Glutamatergic neuron (in vitro differentiated cells): ENCODE data around the gene IMMP2L. TPM values are rescaled to one million over a fixed set of nuclear protein-coding genes. Genes with fewer than 3 reads are reported as not detected.
A peak's percentile ranks its signal among the peaks of the same experiment; 100 is the strongest.

Experiments
- DNase-seq: peaks from one replicate; pipeline ENCODE4 v3.0.0; 2022
- H3K27ac Mint-ChIP-seq: one replicate; pipeline ENCODE4 v1.8.0; 2020; ENCODE audit warnings: mild to moderate bottlenecking, mixed read lengths, inconsistent platforms; ENCODE audit not compliant: unreplicated experiment
- H3K27me3 Mint-ChIP-seq: one replicate; pipeline ENCODE4 v1.8.0; 2020; ENCODE audit warnings: mild to moderate bottlenecking, moderate library complexity, mixed read lengths, inconsistent platforms; ENCODE audit not compliant: unreplicated experiment
- H3K36me3 Mint-ChIP-seq: one replicate; pipeline ENCODE4 v1.8.0; 2020; ENCODE audit warnings: mild to moderate bottlenecking, mixed read lengths, inconsistent platforms; ENCODE audit not compliant: unreplicated experiment
- H3K4me1 Mint-ChIP-seq: one replicate; pipeline ENCODE4 v1.8.0; 2020; ENCODE audit warnings: mild to moderate bottlenecking, low read depth, mixed read lengths, inconsistent platforms; ENCODE audit not compliant: unreplicated experiment
- H3K4me3 Mint-ChIP-seq: one replicate; pipeline ENCODE4 v1.8.0; 2020; ENCODE audit warnings: mild to moderate bottlenecking, mixed read lengths, inconsistent platforms; ENCODE audit not compliant: unreplicated experiment
- H3K9me3 Mint-ChIP-seq: one replicate; pipeline ENCODE4 v1.8.0; 2020; ENCODE audit warnings: mild to moderate bottlenecking, moderate library complexity, mixed read lengths, inconsistent platforms; ENCODE audit not compliant: unreplicated experiment
- total RNA-seq: library from RNA; stranded (reverse); fragmentation: NEBNext Ultra II Directional; extraction: Animal tissue kit (Norgen Biotek cat#: 25700); gene quantifications from one replicate; pipeline ENCODE4 v1.2.1, GENCODE V29; 2021; ENCODE audit not compliant: unreplicated experiment
- TF ChIP-seq, protein P1 (sequence below): fragments of 200-600 bp; sonication (generic); IDR thresholded peaks from one replicate; pipeline ENCODE4 v1.5.0; 2021; ENCODE audit not compliant: partially characterized antibody, unreplicated experiment

The IMMP2L gene
- total RNA-seq, 1 donor from 2014 or later, result 9.6 TPM

GRCh38 chr7:110808361-110808760, 753.9 kb downstream of the IMMP2L start:
- Mint-ChIP-seq H3K9me3 (peaks cover 5% of the 10 kb centered on the region), H3K27ac (peak overlapping the region; percentile 59), H3K36me3 (peaks cover 5% of the 10 kb centered on the region), H3K4me1 (peaks cover 27% of the 10 kb centered on the region), H3K27me3 (peaks cover 3% of the 10 kb centered on the region), H3K4me3 (no peak overlapping the region)
- TF ChIP-seq, protein P1, sequence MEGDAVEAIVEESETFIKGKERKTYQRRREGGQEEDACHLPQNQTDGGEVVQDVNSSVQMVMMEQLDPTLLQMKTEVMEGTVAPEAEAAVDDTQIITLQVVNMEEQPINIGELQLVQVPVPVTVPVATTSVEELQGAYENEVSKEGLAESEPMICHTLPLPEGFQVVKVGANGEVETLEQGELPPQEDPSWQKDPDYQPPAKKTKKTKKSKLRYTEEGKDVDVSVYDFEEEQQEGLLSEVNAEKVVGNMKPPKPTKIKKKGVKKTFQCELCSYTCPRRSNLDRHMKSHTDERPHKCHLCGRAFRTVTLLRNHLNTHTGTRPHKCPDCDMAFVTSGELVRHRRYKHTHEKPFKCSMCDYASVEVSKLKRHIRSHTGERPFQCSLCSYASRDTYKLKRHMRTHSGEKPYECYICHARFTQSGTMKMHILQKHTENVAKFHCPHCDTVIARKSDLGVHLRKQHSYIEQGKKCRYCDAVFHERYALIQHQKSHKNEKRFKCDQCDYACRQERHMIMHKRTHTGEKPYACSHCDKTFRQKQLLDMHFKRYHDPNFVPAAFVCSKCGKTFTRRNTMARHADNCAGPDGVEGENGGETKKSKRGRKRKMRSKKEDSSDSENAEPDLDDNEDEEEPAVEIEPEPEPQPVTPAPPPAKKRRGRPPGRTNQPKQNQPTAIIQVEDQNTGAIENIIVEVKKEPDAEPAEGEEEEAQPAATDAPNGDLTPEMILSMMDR, result no peak
- DNase-seq, result peak; percentile 22

DNA sequence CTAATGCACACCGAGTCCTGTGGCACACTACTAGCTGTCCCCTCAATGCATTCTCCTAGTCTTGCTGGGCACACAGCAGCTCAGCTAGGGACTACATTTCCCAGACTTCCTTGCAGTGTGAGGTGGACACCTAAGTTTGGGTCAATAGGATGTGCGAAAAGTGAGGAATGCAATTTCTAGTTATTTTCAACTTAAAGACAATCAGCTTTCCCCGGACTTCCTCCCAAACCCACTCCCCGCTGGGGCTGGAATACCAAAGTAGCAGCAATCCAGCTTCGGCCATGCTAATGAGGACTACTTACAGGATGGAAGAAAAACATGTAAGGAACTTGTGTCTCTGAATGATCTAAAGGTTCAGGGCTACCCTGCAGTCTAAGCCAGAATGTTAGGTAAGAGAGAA, 757.8 kb downstream of the IMMP2L start:
- H3K4me1 Mint-ChIP-seq, result peaks cover 20% of the 10 kb centered on the region
- H3K27ac Mint-ChIP-seq, result no peak overlapping the region
- TF ChIP-seq, protein P1, result no peak
- peaks cover 3% of the 10 kb centered on the region for H3K27me3 Mint-ChIP-seq
- H3K36me3 Mint-ChIP-seq, result no peaks in the 10 kb centered on the region
- DNase-seq, result no peak
- H3K4me3 Mint-ChIP-seq, result no peak overlapping the region
- H3K9me3 Mint-ChIP-seq, result peaks cover 4% of the 10 kb centered on the region

- Mint-ChIP-seq H3K27me3 (peaks cover 3% of the 10 kb centered on the region), H3K27ac (no peak overlapping the region), H3K4me1 (peaks cover 17% of the 10 kb centered on the region), H3K9me3 (peaks cover 4% of the 10 kb centered on the region), H3K36me3 (no peaks in the 10 kb centered on the region), H3K4me3 (no peak overlapping the region)
- DNase-seq, result no peak
- TF ChIP-seq, protein P1, result no peak
These were observed 758.6 kb downstream of the IMMP2L start for GRCh38 chr7:110803602-110804143.

GRCh38 chr7:110801502-110801901, 760.8 kb downstream of the IMMP2L start:
- H3K9me3 Mint-ChIP-seq, result no peaks in the 10 kb centered on the region
- H3K27me3 Mint-ChIP-seq, result no peaks in the 10 kb centered on the region
- no peaks in the 10 kb centered on the region for H3K36me3 Mint-ChIP-seq
- H3K4me3 Mint-ChIP-seq, result no peak overlapping the region
- no peak for DNase-seq
- H3K27ac Mint-ChIP-seq, result no peak overlapping the region
- peaks cover 7% of the 10 kb centered on the region for H3K4me1 Mint-ChIP-seq
- TF ChIP-seq, protein P1, result no peak

- DNase-seq, result no peak
- Mint-ChIP-seq H3K4me3 (no peak overlapping the region), H3K27ac (no peak overlapping the region), H3K4me1 (peaks cover 5% of the 10 kb centered on the region), H3K9me3 (no peaks in the 10 kb centered on the region), H3K27me3 (no peaks in the 10 kb centered on the region), H3K36me3 (no peaks in the 10 kb centered on the region)
- TF ChIP-seq, protein P1, result no peak
These were observed 761.3 kb downstream of the IMMP2L start for GRCh38 chr7:110800984-110801383.
